Measurements from ENCODE around the gene DDX47. TPM values are rescaled to one million over a fixed set of nuclear protein-coding genes. Genes with fewer than 3 reads are reported as not detected.
"Not testable (repeated sequence)": the region's sequence is repeated elsewhere in the genome, so short reads cannot be mapped to it uniquely, and the experiment has no call there.

DDX47 gene
- total and polyA plus RNA-seq, 5 experiments from 2014 or later, result 61.0 to 93.6 (median 77.1) TPM

- no peak for ATAC-seq
- Mint-ChIP-seq H3K4me1 (peaks cover 7 to 26% (median 14%) of the 10 kb centered on the region in 4 donors), H3K36me3 (no peaks in the 10 kb centered on the region), H3K27ac (peak overlapping the region in 3 of 10 donors; percentile 13 to 33 (median 15)), H3K4me3 (no peak overlapping the region), H3K27me3 (no peaks in the 10 kb centered on the region), H3K9me3 (no peaks in the 10 kb centered on the region)
- POLR2A ChIA-PET, result no interaction called here
- no peak for DNase-seq
These were observed 13.8 kb upstream of the DDX47 start for GRCh38 chr12:12799163-12799920.

DNA sequence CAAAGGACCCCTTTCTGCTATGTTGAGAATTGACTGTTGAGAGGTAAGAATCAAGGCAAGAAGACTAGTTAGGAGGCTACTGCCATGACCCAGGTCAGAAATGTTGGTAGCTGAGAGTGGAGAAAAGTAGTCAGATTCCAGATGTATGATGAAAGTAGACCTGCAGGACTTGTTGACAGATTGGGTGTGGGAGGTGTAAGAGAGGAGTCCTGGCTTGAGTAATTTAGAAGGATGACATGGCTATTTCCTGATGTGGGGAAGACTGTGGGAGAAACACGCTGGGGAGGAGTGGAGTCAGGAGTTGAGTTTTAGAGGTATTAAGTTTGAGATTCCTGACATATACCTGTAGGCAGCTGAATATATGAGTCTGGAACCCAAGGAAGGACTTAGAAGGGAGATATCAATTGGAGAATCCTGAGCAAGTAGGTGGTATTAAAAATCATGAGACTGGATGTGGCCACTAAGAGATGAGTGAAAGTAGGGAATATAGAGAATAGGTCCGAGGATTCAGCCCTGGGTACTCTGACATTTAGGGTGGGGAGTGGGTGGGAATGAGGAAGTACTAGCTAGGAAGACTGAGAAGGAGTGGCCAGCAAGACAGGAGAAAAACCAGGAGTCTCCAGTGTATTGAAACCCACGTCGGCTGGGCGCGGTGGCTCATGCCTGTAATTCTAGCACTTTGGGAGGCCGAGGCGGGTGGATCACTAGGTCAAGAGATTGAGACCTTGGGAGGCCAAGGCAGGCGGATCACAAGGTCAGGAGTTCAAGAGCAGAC, 12.6 kb upstream of the DDX47 start:
- POLR2A ChIA-PET, result no interaction called here
- peak overlapping the region in 6 of 10 donors; percentile 10 to 74 (median 39) for H3K27ac Mint-ChIP-seq
- H3K4me3 Mint-ChIP-seq, result no peak overlapping the region
- ATAC-seq (no peak), DNase-seq (no peak)
- peaks cover 11 to 36% (median 19%) of the 10 kb centered on the region in 4 donors for H3K4me1 Mint-ChIP-seq
- no peaks in the 10 kb centered on the region for H3K36me3 Mint-ChIP-seq
- H3K27me3 Mint-ChIP-seq, result no peaks in the 10 kb centered on the region
- H3K9me3 Mint-ChIP-seq, result no peaks in the 10 kb centered on the region

DNA sequence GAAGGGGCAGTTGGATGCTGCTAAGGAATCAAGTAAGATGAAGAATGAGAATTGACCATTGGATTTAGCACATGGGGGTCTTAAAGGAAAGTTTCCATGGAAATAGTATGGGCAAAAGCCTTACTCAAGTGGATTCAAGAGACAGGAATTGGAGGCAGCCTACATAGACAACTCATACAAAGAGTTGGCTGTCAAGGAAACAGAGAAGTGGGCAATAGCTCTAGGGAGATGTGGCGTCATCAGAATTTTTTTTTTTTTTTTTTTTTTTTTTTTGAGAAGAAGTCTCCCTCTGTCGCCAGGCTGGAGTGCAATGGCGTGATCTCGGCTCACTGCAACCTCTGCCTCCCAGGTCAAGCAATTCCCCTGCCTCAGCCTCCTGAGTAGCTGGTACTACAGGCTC, 11.5 kb upstream of the DDX47 start:
- POLR2A ChIA-PET, result interaction anchor here (3.3 kb wide), 1 partner anchor 12 kb away, joined by 16 read pairs; the partner anchor contains the start of gene DDX47
- not testable (repeated sequence) for H3K27me3 Mint-ChIP-seq, DNase-seq, ATAC-seq, H3K4me3 Mint-ChIP-seq, H3K9me3 Mint-ChIP-seq, H3K36me3 Mint-ChIP-seq
- Mint-ChIP-seq H3K4me1 (peaks cover 16 to 45% (median 28%) of the 10 kb centered on the region in 4 donors), H3K27ac (peak overlapping the region in 5 of 10 donors; percentile 16 to 94 (median 73))

- H3K4me3 Mint-ChIP-seq, result peak overlapping the region in 3 of 10 donors; percentile 6 to 22 (median 16)
- H3K9me3 Mint-ChIP-seq, result no peaks in the 10 kb centered on the region
- ATAC-seq (peak in 1 of 2 donors; percentile 59), DNase-seq (peak in 2 of 10 donors; percentile 13 to 69)
- H3K36me3 Mint-ChIP-seq, result no peaks in the 10 kb centered on the region
- H3K4me1 Mint-ChIP-seq, result peaks cover 18 to 59% (median 41%) of the 10 kb centered on the region in 4 donors
- peak overlapping the region in 8 of 10 donors; percentile 41 to 87 (median 80) for H3K27ac Mint-ChIP-seq
- no peaks in the 10 kb centered on the region for H3K27me3 Mint-ChIP-seq
- POLR2A ChIA-PET, result interaction anchor here (0.7 to 4.0 kb wide), 5 partner anchors 10 to 66 kb away, joined by 3 to 32 read pairs (median 4); partner anchors contain the start of gene DDX47
These were observed 10.0 kb upstream of the DDX47 start for GRCh38 chr12:12803186-12803585.

- Mint-ChIP-seq H3K36me3 (no peaks in the 10 kb centered on the region), H3K4me1 (peaks cover 22 to 67% (median 49%) of the 10 kb centered on the region in 4 donors), H3K27me3 (no peaks in the 10 kb centered on the region), H3K4me3 (no peak overlapping the region), H3K27ac (peak overlapping the region in 6 of 10 donors; percentile 87 to 99 (median 97)), H3K9me3 (no peaks in the 10 kb centered on the region)
- ATAC-seq (no peak), DNase-seq (no peak)
- POLR2A ChIA-PET, result interaction anchor here (0.6 to 4.0 kb wide), 4 partner anchors 9 to 79 kb away, joined by 3 to 32 read pairs (median 10); partner anchors contain the start of gene DDX47
These were observed 9.1 kb upstream of the DDX47 start for GRCh38 chr12:12804011-12804410.

- DNase-seq (no peak), ATAC-seq (no peak)
- H3K27ac Mint-ChIP-seq, result peak overlapping the region in 9 of 10 donors; percentile 56 to 99 (median 97)
- no peaks in the 10 kb centered on the region for H3K9me3 Mint-ChIP-seq
- H3K4me3 Mint-ChIP-seq, result peak overlapping the region in 1 of 10 donors; percentile 1
- H3K36me3 Mint-ChIP-seq, result no peaks in the 10 kb centered on the region
- no peaks in the 10 kb centered on the region for H3K27me3 Mint-ChIP-seq
- POLR2A ChIA-PET, result interaction anchor here (0.6 to 4.0 kb wide), 4 partner anchors 9 to 79 kb away, joined by 3 to 32 read pairs (median 10); partner anchors contain the start of gene DDX47
- H3K4me1 Mint-ChIP-seq, result peaks cover 25 to 72% (median 54%) of the 10 kb centered on the region in 4 donors
These were observed 8.7 kb upstream of the DDX47 start for GRCh38 chr12:12804432-12804886.

DNA sequence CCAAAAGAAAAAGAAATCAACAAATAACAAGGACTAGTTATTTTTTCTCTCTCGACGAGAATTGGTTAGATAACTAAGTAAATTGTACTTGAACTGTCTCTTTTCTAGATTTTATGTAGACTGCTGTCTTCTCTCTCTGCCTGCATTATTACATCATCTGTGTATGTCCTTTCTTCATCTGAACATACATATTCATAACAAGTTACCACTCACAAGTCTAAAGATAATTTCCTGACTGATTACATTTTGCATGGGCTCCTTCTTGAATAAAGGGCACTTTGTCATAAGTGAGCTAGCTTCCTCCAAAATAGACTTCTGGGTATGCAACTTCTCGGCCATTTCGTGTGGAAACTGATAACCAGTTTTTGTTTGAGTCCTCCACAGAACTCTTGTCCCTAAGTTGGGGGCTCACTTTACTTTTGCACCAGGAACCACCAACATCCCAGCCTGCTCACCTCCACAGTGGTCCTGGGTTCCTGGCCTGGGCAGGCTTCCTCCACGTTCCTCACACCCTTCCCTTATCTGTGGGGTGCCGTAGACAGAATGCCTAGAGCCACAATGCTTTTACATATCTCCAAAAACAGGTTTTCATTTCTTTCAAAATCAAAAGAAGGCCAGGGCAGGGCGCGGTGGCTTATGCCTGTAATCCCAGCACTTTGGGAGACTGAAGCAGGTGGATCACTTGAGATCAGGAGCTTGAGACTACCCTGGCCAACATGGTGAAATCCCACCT, 6.2 kb upstream of the DDX47 start:
- POLR2A ChIA-PET, result interaction anchor here (0.5 to 3.3 kb wide), 3 partner anchors 11 to 110 kb away, joined by 3 to 46 read pairs (median 3); no protein-coding TSS in a partner anchor
- Mint-ChIP-seq H3K4me1 (peaks cover 25 to 73% (median 65%) of the 10 kb centered on the region in 4 donors), H3K9me3 (no peaks in the 10 kb centered on the region), H3K36me3 (no peaks in the 10 kb centered on the region), H3K27ac (peak overlapping the region; percentile 95 to 100 (median 98)), H3K4me3 (peak overlapping the region in 9 of 10 donors; percentile 13 to 75 (median 24)), H3K27me3 (no peaks in the 10 kb centered on the region)
- ATAC-seq, result no peak
- no peak for DNase-seq

DNA sequence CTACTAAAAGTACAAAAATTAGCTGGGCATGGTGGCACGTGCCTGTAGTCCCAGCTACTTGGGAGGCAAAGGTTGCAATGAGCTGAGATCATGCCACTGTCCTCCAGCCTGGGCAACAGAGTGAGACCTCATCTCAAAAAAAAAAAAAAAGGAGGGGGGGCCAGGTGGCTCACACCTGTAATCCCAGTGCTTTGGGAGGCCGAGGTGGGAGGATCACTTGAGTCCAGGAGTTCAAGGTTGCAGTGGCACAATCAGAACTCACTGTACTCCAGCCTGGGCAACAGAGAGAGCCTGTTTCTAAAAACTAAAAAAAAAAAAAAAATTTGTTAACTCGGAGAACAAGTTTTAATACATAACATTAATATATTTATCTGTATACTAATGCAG, 5.6 kb upstream of the DDX47 start:
- POLR2A ChIA-PET, result interaction anchor here (0.5 to 3.3 kb wide), 2 partner anchors 20 to 110 kb away, joined by 3 to 46 read pairs; no protein-coding TSS in a partner anchor
- H3K4me1 Mint-ChIP-seq, result peaks cover 20 to 72% (median 62%) of the 10 kb centered on the region in 4 donors
- not testable (repeated sequence) for H3K27me3 Mint-ChIP-seq, H3K36me3 Mint-ChIP-seq, H3K9me3 Mint-ChIP-seq, DNase-seq, ATAC-seq
- H3K4me3 Mint-ChIP-seq, result peak overlapping the region in 7 of 10 donors; percentile 13 to 75 (median 39)
- H3K27ac Mint-ChIP-seq, result peak overlapping the region; percentile 95 to 100 (median 98)

GRCh38 chr12:12807970-12808702, 5.0 kb upstream of the DDX47 start:
- peaks cover 0 to 1% (median 0%) of the 10 kb centered on the region in 3 donors for H3K36me3 Mint-ChIP-seq
- peak; percentile 82 to 89 for ATAC-seq
- POLR2A ChIA-PET, result interaction anchor here (0.6 to 3.3 kb wide), 10 partner anchors 20 to 1429 kb away, joined by 3 to 46 read pairs (median 3); partner anchors contain the start of gene CDKN1B
- peak; percentile 25 to 87 (median 78) for DNase-seq
- no peaks in the 10 kb centered on the region for H3K27me3 Mint-ChIP-seq
- peaks cover 23 to 72% (median 64%) of the 10 kb centered on the region in 4 donors for H3K4me1 Mint-ChIP-seq
- peak overlapping the region; percentile 95 to 100 (median 98) for H3K27ac Mint-ChIP-seq
- no peaks in the 10 kb centered on the region for H3K9me3 Mint-ChIP-seq
- H3K4me3 Mint-ChIP-seq, result peak overlapping the region; percentile 58 to 93 (median 80)

GRCh38 chr12:12810553-12811021, 2.6 kb upstream of the DDX47 start:
- Mint-ChIP-seq H3K36me3 (peaks cover 0 to 12% (median under 1%) of the 10 kb centered on the region in 3 donors), H3K27ac (peak overlapping the region; percentile 15 to 97 (median 83)), H3K9me3 (no peaks in the 10 kb centered on the region), H3K27me3 (no peaks in the 10 kb centered on the region), H3K4me3 (no peak overlapping the region), H3K4me1 (peaks cover 25 to 80% (median 73%) of the 10 kb centered on the region in 4 donors)
- DNase-seq (no peak), ATAC-seq (no peak)
- POLR2A ChIA-PET, result interaction anchor here (1.3 to 6.4 kb wide), 2 partner anchors 22 to 96 kb away, joined by 4 to 68 read pairs; no protein-coding TSS in a partner anchor

GRCh38 chr12:12811343-12811742, 1.8 kb upstream of the DDX47 start:
- Mint-ChIP-seq H3K27ac (peak overlapping the region in 8 of 10 donors; percentile 13 to 82 (median 30)), H3K27me3 (no peaks in the 10 kb centered on the region), H3K36me3 (peaks cover 0 to 19% (median 6%) of the 10 kb centered on the region in 3 donors), H3K4me1 (peaks cover 28 to 81% (median 74%) of the 10 kb centered on the region in 4 donors), H3K9me3 (no peaks in the 10 kb centered on the region), H3K4me3 (peak overlapping the region in 1 of 10 donors; percentile 45)
- no peak for DNase-seq
- POLR2A ChIA-PET, result interaction anchor here (1.3 to 6.4 kb wide), 2 partner anchors 23 to 97 kb away, joined by 4 to 68 read pairs; no protein-coding TSS in a partner anchor
- no peak for ATAC-seq
